ENCODE results near the gene CRAMP1. TPM values are rescaled to one million over a fixed set of nuclear protein-coding genes. Genes with fewer than 3 reads are reported as not detected.
A peak's percentile ranks its signal among the peaks of the same experiment; 100 is the strongest.

Gene CRAMP1
- total RNA-seq, 4 donors from 2014 or later, result 15.7 to 39.3 (median 26.1) TPM

- H3K4me1 ChIP-seq, result peaks cover 32% of the 10 kb centered on the region
- H3K9me3 ChIP-seq, result no peaks in the 10 kb centered on the region
- no peaks in the 10 kb centered on the region for H3K27me3 ChIP-seq
- H3K36me3 ChIP-seq, result peaks cover 33% of the 10 kb centered on the region
- 42% methylated on average over 6 of the region's 6 CpGs for WGBS
- TF ChIP-seq CTCF (IDR thresholded peaks at IDR 0.05) (peak; percentile 76 to 82), POLR2A (IDR thresholded peaks at IDR 0.05) (no peak), EP300 (IDR thresholded peaks at IDR 0.05) (no peak), POLR2AphosphoS5 (IDR thresholded peaks at IDR 0.05) (no peak)
- DNase-seq (ENCODE audit: low spot score in 2 of 2), result no peak
- no peak overlapping the region for H3K4me3 ChIP-seq
- peak overlapping the region; percentile 56 for H3K27ac ChIP-seq
Measured at GRCh38 chr16:1723450-1724147, 111.4 kb downstream of the CRAMP1 start.

- 85% methylated on average over 11 of the region's 12 CpGs for WGBS
- Histone ChIP-seq H3K27me3 (no peaks in the 10 kb centered on the region), H3K36me3 (peaks cover 42% of the 10 kb centered on the region), H3K9me3 (no peaks in the 10 kb centered on the region), H3K27ac (no peak overlapping the region), H3K4me1 (peaks cover 32% of the 10 kb centered on the region), H3K4me3 (no peak overlapping the region)
- TF ChIP-seq CTCF (IDR thresholded peaks at IDR 0.05) (no peak), POLR2A (IDR thresholded peaks at IDR 0.05) (no peak), POLR2AphosphoS5 (IDR thresholded peaks at IDR 0.05) (no peak), EP300 (IDR thresholded peaks at IDR 0.05) (no peak)
- DNase-seq (ENCODE audit: low spot score in 2 of 2), result no peak
Measured at GRCh38 chr16:1724491-1724890, 112.3 kb downstream of the CRAMP1 start.

DNA sequence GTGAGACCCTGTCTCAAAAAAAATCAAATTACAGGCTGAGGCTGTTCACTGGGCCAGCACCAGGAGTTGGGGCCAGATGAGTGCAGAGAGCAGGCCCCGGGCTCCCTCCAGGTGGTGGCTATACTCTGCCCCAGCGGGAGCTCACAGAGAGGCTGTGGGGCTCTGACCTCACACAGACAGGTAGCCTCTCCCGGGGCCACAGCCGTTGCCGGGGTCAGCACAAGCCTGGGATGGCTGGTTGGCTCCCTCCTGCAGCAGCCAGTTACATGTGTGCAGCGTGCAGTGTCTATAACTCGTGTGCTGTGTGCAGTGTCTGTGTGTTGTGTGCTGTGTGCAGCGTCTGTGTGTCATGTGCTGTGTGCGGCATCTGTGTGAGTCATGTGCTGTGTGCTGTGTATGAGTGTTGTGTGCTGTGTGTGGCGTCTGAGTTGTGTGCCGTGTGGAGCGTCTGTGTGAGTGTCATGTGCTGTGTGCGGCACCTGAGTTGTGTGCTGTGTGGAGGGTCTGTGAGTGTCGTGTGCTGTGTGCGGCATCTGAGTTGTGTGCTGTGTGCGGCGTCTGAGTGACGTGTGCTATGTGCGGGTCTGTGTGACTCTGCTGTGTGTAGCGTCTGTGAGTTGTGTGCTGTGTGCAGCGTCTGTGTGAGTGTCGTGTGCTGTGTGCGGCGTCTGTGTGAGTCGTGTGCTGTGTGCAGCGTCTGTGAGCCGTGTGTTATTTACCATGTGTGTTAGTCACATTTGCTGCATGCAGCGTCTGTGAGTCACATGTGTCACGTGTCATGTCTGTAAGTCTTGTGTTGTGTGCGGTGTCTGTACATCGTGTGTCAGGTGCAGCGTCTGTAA is 114.7 kb downstream of the CRAMP1 start:
- DNase-seq (ENCODE audit: low spot score in 2 of 2), result no peak
- Histone ChIP-seq H3K36me3 (peaks cover 51% of the 10 kb centered on the region), H3K9me3 (no peaks in the 10 kb centered on the region), H3K27ac (no peak overlapping the region), H3K4me3 (no peak overlapping the region), H3K4me1 (peaks cover 28% of the 10 kb centered on the region), H3K27me3 (no peaks in the 10 kb centered on the region)
- no peak for TF ChIP-seq CTCF (IDR thresholded peaks at IDR 0.05)
- TF ChIP-seq POLR2A (IDR thresholded peaks at IDR 0.05), result no peak
- no peak for TF ChIP-seq EP300 (IDR thresholded peaks at IDR 0.05)
- TF ChIP-seq POLR2AphosphoS5 (IDR thresholded peaks at IDR 0.05), result no peak
- 95% methylated on average over 27 of the region's 32 CpGs for WGBS

Other genes starting within 250 kb of the CRAMP1 start
- 10 to 100 TPM; 13.0 to 81.0 (median 33.4) TPM for gene UNKL, start 197.7 kb upstream of the CRAMP1 start, total RNA-seq
- 10 to 100 TPM; 13.1 to 41.0 (median 29.3) TPM for gene UQCC4, start 191.6 kb upstream of the CRAMP1 start, total RNA-seq
- 1 to 10 TPM in 1 of 4 donors, not detected in 3; 1.3 TPM for gene PERCC1, start 181.3 kb upstream of the CRAMP1 start, total RNA-seq
- 1 to 10 TPM in 1 of 4 donors, under 1 TPM in 2, not detected in 1; 0.34 to 3.5 (median 0.39) TPM for gene CCDC154, start 167.8 kb upstream of the CRAMP1 start, total RNA-seq
- gene CLCN7, start 137.3 kb upstream of the CRAMP1 start, total RNA-seq, result 100 to 1,000 TPM in 2 of 4 donors, 10 to 100 TPM in 2; 61.1 to 134 (median 100) TPM
- not detected for gene PTX4, start 123.4 kb upstream of the CRAMP1 start, total RNA-seq
- gene TELO2, start 119.0 kb upstream of the CRAMP1 start, total RNA-seq, result 10 to 100 TPM; 28.1 to 86.1 (median 35.2) TPM
- 10 to 100 TPM in 3 of 4 donors, 1 to 10 TPM in 1; 7.6 to 26.6 (median 18.8) TPM for gene TMEM204, start 78.7 kb upstream of the CRAMP1 start, total RNA-seq
- gene IFT140, start 288 bp upstream of the CRAMP1 start, total RNA-seq, result 10 to 100 TPM; 13.8 to 38.4 (median 17.0) TPM
- gene JPT2, start 65.9 kb downstream of the CRAMP1 start, total RNA-seq, result 10 to 100 TPM; 22.6 to 59.2 (median 35.0) TPM
- 100 to 1,000 TPM in 1 of 4 donors, 10 to 100 TPM in 3; 56.0 to 206 (median 82.1) TPM for gene MAPK8IP3, start 93.8 kb downstream of the CRAMP1 start, total RNA-seq
- gene NME3, start 159.2 kb downstream of the CRAMP1 start, total RNA-seq, result 100 to 1,000 TPM in 3 of 4 donors, 10 to 100 TPM in 1; 76.9 to 115 (median 103) TPM
- 10 to 100 TPM in 2 of 4 donors, 1 to 10 TPM in 2; 9.8 to 26.3 (median 15.1) TPM for gene EME2, start 160.4 kb downstream of the CRAMP1 start, total RNA-seq
- gene MRPS34, start 160.8 kb downstream of the CRAMP1 start, total RNA-seq, result 10 to 100 TPM; 46.8 to 74.3 (median 64.9) TPM
- gene SPSB3, start 170.2 kb downstream of the CRAMP1 start, total RNA-seq, result 100 to 1,000 TPM; 124 to 205 (median 156) TPM
- gene NUBP2, start 170.6 kb downstream of the CRAMP1 start, total RNA-seq, result 100 to 1,000 TPM in 1 of 4 donors, 10 to 100 TPM in 3; 55.4 to 115 (median 90.8) TPM
- gene IGFALS, start 181.3 kb downstream of the CRAMP1 start, total RNA-seq, result 1 to 10 TPM in 2 of 4 donors, under 1 TPM in 2; 0.42 to 2.4 (median 1.1) TPM
- 10 to 100 TPM; 49.8 to 66.6 (median 51.9) TPM for gene HAGH, start 214.5 kb downstream of the CRAMP1 start, total RNA-seq
- 10 to 100 TPM; 47.4 to 84.7 (median 49.1) TPM for gene FAHD1, start 214.8 kb downstream of the CRAMP1 start, total RNA-seq